ENCODE data around the gene CAV2. TPM values are rescaled to one million over a fixed set of nuclear protein-coding genes. Genes with fewer than 3 reads are reported as not detected.
A peak's percentile ranks its signal among the peaks of the same experiment; 100 is the strongest.

CAV2 gene
- total RNA-seq, 1 donor from 2014 or later = 86.8 TPM

GRCh38 chr7:116455009-116455408, 44.5 kb upstream of the CAV2 start:
- no peak for TF ChIP-seq CTCF (IDR thresholded peaks at IDR 0.05)
- Mint-ChIP-seq H3K4me1 (ENCODE audit: unreplicated experiment) (peaks cover 14% of the 10 kb centered on the region), H3K27me3 (ENCODE audit: unreplicated experiment) (no peaks in the 10 kb centered on the region), H3K9me3 (ENCODE audit: unreplicated experiment) (no peaks in the 10 kb centered on the region), H3K4me3 (ENCODE audit: unreplicated experiment) (no peak overlapping the region), H3K36me3 (ENCODE audit: unreplicated experiment) (no peaks in the 10 kb centered on the region), H3K27ac (ENCODE audit: unreplicated experiment) (no peak overlapping the region)
- DNase-seq (ENCODE audit: extremely low spot score, unreplicated experiment) = no peak

GRCh38 chr7:116455499-116455898, 44.0 kb upstream of the CAV2 start:
- Mint-ChIP-seq H3K9me3 (ENCODE audit: unreplicated experiment) (no peaks in the 10 kb centered on the region), H3K4me1 (ENCODE audit: unreplicated experiment) (peaks cover 14% of the 10 kb centered on the region), H3K27ac (ENCODE audit: unreplicated experiment) (no peak overlapping the region), H3K4me3 (ENCODE audit: unreplicated experiment) (no peak overlapping the region), H3K36me3 (ENCODE audit: unreplicated experiment) (no peaks in the 10 kb centered on the region), H3K27me3 (ENCODE audit: unreplicated experiment) (no peaks in the 10 kb centered on the region)
- no peak for DNase-seq (ENCODE audit: extremely low spot score, unreplicated experiment)
- TF ChIP-seq CTCF (IDR thresholded peaks at IDR 0.05) = no peak

GRCh38 chr7:116461500-116461899, 38.0 kb upstream of the CAV2 start:
- Mint-ChIP-seq H3K27ac (ENCODE audit: unreplicated experiment) (no peak overlapping the region), H3K4me1 (ENCODE audit: unreplicated experiment) (peaks cover 16% of the 10 kb centered on the region), H3K9me3 (ENCODE audit: unreplicated experiment) (no peaks in the 10 kb centered on the region), H3K4me3 (ENCODE audit: unreplicated experiment) (no peak overlapping the region), H3K36me3 (ENCODE audit: unreplicated experiment) (peaks cover 2% of the 10 kb centered on the region), H3K27me3 (ENCODE audit: unreplicated experiment) (no peaks in the 10 kb centered on the region)
- peak; percentile 41 for TF ChIP-seq CTCF (IDR thresholded peaks at IDR 0.05)
- no peak for DNase-seq (ENCODE audit: extremely low spot score, unreplicated experiment)

GRCh38 chr7:116463956-116464355, 35.6 kb upstream of the CAV2 start:
- no peak overlapping the region for H3K4me3 Mint-ChIP-seq (ENCODE audit: unreplicated experiment)
- DNase-seq (ENCODE audit: extremely low spot score, unreplicated experiment) = no peak
- no peak for TF ChIP-seq CTCF (IDR thresholded peaks at IDR 0.05)
- no peaks in the 10 kb centered on the region for H3K9me3 Mint-ChIP-seq (ENCODE audit: unreplicated experiment)
- H3K4me1 Mint-ChIP-seq (ENCODE audit: unreplicated experiment) = peaks cover 17% of the 10 kb centered on the region
- no peaks in the 10 kb centered on the region for H3K27me3 Mint-ChIP-seq (ENCODE audit: unreplicated experiment)
- peaks cover 2% of the 10 kb centered on the region for H3K36me3 Mint-ChIP-seq (ENCODE audit: unreplicated experiment)
- no peak overlapping the region for H3K27ac Mint-ChIP-seq (ENCODE audit: unreplicated experiment)

- Mint-ChIP-seq H3K4me3 (ENCODE audit: unreplicated experiment) (no peak overlapping the region), H3K36me3 (ENCODE audit: unreplicated experiment) (peaks cover 2% of the 10 kb centered on the region), H3K9me3 (ENCODE audit: unreplicated experiment) (no peaks in the 10 kb centered on the region), H3K27ac (ENCODE audit: unreplicated experiment) (no peak overlapping the region), H3K4me1 (ENCODE audit: unreplicated experiment) (peaks cover 17% of the 10 kb centered on the region), H3K27me3 (ENCODE audit: unreplicated experiment) (no peaks in the 10 kb centered on the region)
- DNase-seq (ENCODE audit: extremely low spot score, unreplicated experiment) = no peak
- TF ChIP-seq CTCF (IDR thresholded peaks at IDR 0.05) = no peak
Measured at GRCh38 chr7:116464375-116464774, 35.2 kb upstream of the CAV2 start.
